Skin epidermis (tissue), 12 donors: Measurements from ENCODE around the gene FAM83G.
"Not testable (repeated sequence)": the region's sequence is repeated elsewhere in the genome, so short reads cannot be mapped to it uniquely, and the experiment has no call there.

Experiments used
- H3K27ac ChIP-seq, 21 experiments: fragments of 200-600 bp; sonication (generic) in 11 of 21; one replicate each; pipeline ENCODE4 v1.5.0; 2020; ENCODE audit warnings: mild to moderate bottlenecking in 3 of 21, inconsistent platforms in 2 of 21, moderate library complexity in 2 of 21
- H3K4me3 ChIP-seq, 7 experiments: fragments of 200-600 bp; sonication (generic) in 2 of 7; one replicate each; pipeline ENCODE4 v1.5.0; 2020; ENCODE audit warnings: inconsistent platforms in 2 of 7, mild to moderate bottlenecking in 2 of 7, moderate library complexity in 1 of 7

Gene FAM83G

GRCh38 chr17:18937981-18938691 is 66.4 kb downstream of the FAM83G start:
- Histone ChIP-seq H3K27ac (no peak overlapping the region), H3K4me3 (no peak overlapping the region)

GRCh38 chr17:18933102-18934058 is 71.2 kb downstream of the FAM83G start:
- no peak overlapping the region for H3K27ac ChIP-seq
- H3K4me3 ChIP-seq, result no peak overlapping the region

- no peak overlapping the region for H3K4me3 ChIP-seq
These were observed 72.1 kb downstream of the FAM83G start for GRCh38 chr17:18932360-18933055.

GRCh38 chr17:18928628-18929125 is 75.9 kb downstream of the FAM83G start:
- Histone ChIP-seq H3K4me3 (no peak overlapping the region), H3K27ac (no peak overlapping the region)

More at GRCh38 chr17:18932360-18933055, 72.1 kb downstream of the FAM83G start:
- no peak overlapping the region for H3K27ac ChIP-seq

GRCh38 chr17:18925187-18925586 is 79.4 kb downstream of the FAM83G start:
- Histone ChIP-seq H3K27ac (no peak overlapping the region), H3K4me3 (no peak overlapping the region)

- not testable (repeated sequence) for H3K4me3 ChIP-seq
- H3K27ac ChIP-seq, result peak overlapping the region in 1 of 21 experiments; percentile 31
These were observed 82.0 kb downstream of the FAM83G start for GRCh38 chr17:18922596-18922995.

- Histone ChIP-seq H3K4me3 (no peak overlapping the region), H3K27ac (peak overlapping the region in 2 of 21 experiments; percentile 31 to 43)
These were observed 82.6 kb downstream of the FAM83G start for GRCh38 chr17:18921912-18922451.

- Histone ChIP-seq H3K27ac (peak overlapping the region in 3 of 21 experiments; percentile 7 to 43 (median 31)), H3K4me3 (no peak overlapping the region)
These were observed 83.1 kb downstream of the FAM83G start for GRCh38 chr17:18921485-18921884.

GRCh38 chr17:18920911-18921441 is 83.6 kb downstream of the FAM83G start:
- no peak overlapping the region for H3K4me3 ChIP-seq
- peak overlapping the region in 2 of 21 experiments; percentile 7 to 43 for H3K27ac ChIP-seq

GRCh38 chr17:18919963-18920362 is 84.6 kb downstream of the FAM83G start:
- Histone ChIP-seq H3K27ac (no peak overlapping the region), H3K4me3 (no peak overlapping the region)
